GM19025 (cell line): ENCODE data around the gene KRTAP5-11.
"Not testable (repeated sequence)": the region's sequence is repeated elsewhere in the genome, so short reads cannot be mapped to it uniquely, and the experiment has no call there.

Experiments
- ATAC-seq: cut with Tn5 transposase; IDR thresholded peaks from one replicate; pipeline ENCODE4 v1.9.1; 2021; ENCODE audit warnings: mild to moderate bottlenecking, low read depth, moderate library complexity; ENCODE audit not compliant: unreplicated experiment

Gene KRTAP5-11

DNA sequence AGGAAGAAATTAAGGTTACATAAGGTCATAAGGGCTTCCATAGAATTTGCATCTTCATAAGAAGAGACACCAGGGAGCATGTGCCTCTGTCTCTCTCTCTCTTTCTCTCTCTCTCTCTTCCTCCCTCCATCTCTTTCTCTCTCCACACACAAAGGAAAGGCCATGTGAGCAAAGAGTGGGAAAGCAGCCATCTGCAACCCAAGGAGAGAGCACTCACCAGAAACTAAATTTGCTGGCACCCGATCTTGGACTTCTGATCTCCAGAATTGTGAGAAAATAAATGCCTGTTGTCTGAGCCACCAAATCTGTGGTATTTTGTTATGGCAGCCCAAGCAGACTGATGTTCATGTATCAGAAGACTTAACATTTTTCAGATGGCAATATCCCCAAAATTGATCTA, 23.7 kb downstream of the KRTAP5-11 start:
- no peak for ATAC-seq

DNA sequence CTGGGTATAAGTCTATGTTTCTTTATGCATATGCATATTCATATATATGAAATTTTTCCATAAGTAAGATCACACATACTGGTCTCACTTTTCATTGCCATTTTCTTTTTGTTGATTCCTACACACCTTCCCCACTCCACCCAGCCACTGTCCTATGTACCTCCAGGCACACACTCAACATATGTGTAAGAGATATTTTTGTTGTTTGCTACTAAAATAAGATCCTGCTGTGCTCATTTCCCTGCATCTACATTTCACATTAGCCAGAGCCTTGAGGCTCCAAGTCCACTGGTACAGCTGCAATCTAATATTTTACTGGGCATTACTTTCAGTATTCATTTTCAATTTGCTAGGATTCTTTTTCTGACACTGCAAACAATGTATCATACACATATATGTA, 25.4 kb downstream of the KRTAP5-11 start:
- ATAC-seq: no peak

DNA sequence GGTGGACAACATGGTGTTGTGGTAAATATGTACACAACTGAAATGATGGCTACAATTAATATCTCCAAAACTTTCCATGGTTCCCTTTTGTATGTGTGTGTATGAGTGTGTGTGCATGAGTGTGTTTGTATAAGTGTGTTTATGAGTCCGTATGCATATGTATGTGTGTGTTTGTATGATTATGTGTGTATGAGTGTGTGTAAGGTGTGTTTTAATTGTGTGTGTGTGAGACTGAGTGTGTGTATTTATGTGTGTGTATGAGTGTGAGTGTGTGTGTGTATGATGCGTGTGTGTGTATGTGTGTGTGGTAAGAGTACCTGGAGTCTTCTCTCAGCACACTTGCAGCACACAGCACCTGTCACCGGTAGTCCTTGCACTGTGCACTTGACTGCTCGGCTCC, 26.7 kb downstream of the KRTAP5-11 start:
- no peak for ATAC-seq

DNA sequence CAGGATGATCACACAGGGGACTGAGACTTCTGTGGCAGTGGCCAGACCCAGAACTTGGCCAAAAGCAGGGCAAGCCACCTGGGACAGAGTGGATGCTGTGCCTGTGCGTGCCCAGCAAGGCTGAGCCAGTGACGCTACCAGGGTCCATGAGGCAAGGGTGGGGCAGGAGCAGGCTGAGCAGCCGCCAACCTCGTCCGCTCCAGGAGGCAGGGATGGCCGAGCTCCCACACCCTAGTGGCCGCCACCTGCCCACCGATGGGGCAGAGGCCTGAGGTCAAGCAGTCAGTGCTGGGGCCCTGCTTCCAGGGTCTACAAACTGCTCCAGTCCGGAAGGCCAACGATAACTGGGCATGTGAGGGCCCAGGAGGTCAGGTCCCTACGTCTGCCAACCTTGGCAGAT, 27.2 kb downstream of the KRTAP5-11 start:
- ATAC-seq: no peak

DNA sequence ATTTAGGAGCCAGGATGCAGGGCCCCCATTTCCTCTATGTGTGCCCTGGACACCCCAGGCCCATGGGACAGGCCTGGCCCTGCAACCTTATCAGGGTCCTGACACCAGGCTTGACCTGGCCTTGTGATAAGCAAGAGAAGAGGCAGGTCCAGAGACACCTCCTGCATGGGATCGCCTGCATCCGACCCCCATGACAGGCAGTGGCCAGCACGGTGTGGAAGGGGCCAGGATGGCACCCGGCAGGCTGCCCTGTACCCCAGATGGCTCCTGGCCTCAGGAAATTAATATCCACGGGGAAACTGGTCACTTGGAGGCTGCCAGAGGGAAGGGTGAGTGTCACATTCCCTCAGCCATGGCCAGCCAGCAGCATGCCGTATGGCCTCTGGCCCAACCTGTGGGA, 27.7 kb downstream of the KRTAP5-11 start:
- no peak for ATAC-seq

DNA sequence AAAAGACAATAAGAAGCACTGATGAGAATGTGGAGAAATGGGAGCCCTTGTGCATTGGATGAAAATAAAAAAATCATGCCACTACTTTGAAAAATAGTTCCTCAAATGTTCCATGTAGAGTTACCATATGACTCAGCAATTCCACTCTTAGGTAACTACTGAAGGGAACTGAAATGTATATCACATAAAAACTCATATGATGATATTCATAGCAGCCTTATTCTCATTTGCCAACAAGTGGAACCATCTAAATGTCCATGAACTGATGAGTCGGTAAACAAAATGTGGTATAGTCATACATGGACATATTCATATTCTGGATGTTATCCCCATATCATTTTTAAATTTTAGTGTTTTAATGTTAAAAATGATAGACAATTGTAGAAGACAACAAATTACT, 31.0 kb downstream of the KRTAP5-11 start:
- no peak for ATAC-seq

DNA sequence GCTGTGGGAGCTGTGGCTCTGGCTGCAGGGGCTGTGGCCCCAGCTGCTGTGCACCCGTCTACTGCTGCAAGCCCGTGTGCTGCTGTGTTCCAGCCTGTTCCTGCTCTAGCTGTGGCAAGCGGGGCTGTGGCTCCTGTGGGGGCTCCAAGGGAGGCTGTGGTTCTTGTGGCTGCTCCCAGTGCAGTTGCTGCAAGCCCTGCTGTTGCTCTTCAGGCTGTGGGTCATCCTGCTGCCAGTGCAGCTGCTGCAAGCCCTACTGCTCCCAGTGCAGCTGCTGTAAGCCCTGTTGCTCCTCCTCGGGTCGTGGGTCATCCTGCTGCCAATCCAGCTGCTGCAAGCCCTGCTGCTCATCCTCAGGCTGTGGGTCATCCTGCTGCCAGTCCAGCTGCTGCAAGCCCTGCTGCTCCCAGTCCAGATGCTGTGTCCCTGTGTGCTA, 33.9 kb downstream of the KRTAP5-11 start:
- no peak for ATAC-seq

DNA sequence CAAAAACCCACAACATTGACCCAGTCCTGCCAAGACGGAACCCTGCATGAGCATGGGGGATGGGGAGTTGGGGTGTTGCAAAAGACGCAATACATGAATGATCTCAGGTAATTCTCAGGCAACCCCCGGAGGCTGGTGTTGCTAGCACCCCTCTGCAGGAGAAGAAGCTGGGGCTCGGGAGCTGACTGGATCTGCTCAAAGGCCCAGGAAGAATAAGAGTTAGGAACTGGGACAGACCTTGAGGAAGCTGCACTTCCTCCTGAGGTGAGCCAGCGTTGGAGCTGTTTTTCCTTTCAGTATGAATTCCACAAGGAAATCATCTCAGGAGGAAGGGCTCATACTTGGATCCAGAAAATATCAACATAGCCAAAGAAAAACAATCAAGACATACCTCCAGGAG, 34.6 kb downstream of the KRTAP5-11 start, which contains the start of gene KRTAP5-9:
KRTAP5-9 (plus strand) TSS at position 301 of the 400 bp plus-strand sequence. CDS start 238 bp downstream, outside the sequence.
- ATAC-seq: no peak

DNA sequence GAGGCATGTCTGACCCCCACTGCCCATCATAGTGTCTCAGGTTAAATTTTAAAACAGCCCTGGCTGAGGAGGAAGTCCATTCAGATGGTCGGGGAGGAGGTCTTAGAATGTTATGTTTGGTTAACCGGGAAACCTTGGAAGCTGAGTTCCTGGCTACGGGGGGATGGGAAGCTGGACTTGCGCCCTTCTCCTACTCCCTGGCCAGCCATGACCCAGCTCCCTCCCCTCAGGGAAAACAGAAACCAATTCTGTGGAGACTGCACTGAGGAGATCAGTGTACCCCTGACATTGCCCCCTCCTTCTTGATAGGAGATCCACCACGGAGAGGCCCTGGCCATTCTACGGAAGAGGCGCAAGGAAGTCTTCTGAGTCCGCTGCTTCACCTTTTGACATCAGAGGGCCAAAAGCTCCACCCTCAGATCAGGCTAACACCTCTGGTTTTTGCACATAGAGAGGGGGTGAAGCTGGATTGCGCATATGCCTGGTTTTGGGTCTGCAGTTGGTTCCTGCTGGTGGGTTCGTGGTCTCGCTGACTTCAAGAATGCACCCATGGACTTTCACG, 37.2 kb downstream of the KRTAP5-11 start:
- ATAC-seq: no peak

DNA sequence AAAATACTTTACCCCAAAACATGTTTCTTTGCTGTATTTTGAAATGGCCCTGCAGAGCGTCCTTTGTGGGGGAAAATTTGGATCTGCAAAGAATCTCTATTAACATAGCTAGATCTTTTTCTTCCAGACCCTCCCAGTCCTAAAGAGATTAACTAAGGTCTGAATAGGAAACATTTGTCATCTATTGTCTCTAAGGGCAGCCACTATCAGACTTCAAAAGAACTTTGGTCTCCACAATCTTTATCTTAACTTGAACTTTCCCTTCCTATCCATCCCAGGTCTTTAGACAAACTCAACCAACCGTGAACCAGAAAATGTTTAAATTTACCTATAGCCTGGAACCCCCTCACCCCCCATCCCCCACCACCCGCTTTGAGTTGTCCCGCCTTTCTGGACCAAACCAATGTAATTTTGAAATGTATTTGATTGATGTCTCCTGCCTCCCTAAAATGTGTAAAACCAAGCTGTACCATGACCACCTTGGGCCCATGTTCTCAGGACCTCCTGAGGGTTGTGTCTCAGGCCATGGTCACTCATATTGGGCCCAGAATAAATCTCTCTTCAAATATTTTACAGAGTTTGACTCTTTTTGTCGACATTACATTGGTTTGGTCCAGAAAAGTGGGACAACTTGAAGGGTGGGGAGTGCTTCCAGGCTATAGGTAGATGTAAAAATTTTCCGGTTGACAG, 38.0 kb downstream of the KRTAP5-11 start:
- no peak for ATAC-seq

DNA sequence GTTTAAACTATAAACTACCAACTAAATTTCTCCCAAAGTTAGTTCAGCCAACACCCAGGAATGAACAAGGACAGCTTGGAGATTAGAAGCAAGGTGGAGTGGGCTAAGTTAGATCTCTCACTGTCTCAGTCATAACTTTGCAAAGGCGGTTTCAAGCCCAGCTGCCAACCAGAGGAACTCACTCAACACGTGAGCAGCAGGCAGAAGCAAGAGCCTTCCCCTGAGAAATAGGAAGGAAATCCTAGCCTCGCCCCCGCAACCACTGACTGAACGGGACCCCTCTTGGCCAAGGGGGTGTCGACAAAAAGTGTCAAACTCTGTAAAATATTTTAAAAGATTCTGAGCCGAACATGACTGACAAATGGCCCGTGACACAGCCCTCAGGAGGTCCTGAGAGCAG, 38.8 kb downstream of the KRTAP5-11 start:
- ATAC-seq: no peak

DNA sequence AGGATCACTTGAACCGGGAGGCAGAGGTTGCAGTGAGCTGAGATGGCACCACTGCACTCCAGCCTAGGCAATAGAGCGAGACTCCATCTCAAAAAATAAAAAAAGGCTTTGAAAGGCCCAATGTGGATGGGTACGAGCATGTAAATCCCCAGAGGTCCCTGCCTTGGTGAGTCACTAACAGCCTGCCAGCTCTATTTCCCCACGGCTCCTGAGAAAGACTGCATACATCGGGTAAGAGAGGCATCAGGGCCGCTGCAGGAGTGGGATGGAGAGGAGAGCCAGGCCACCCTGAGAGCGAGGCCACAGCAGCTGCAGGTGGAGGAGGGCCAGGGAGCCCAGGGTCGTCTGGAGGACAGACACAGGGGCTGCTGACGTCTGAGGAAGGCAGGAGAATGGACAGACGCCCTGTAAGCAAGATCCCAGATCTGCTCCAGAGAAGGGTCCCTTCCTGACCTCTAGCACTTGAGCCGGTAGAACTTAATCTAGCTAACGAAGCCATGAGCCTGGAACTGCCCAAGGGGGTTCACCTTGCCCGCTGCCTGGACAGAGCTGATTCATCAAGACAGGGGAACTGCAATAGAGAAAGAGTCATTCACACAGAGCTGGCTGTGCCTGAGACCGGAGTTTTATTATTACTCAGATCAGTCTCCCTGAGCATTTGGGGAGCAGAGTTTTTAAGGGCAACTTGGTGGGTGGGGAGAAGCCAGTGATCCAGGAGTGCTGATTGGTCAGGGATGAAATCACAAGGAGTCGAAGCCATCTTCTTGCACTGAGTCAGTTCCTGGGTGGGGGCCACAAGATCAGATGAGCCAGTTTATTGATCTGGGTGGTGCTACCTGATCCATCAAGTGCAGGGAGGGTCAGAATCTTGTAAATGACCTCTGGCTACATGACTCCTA, 39.5 kb downstream of the KRTAP5-11 start:
- ATAC-seq: no peak

DNA sequence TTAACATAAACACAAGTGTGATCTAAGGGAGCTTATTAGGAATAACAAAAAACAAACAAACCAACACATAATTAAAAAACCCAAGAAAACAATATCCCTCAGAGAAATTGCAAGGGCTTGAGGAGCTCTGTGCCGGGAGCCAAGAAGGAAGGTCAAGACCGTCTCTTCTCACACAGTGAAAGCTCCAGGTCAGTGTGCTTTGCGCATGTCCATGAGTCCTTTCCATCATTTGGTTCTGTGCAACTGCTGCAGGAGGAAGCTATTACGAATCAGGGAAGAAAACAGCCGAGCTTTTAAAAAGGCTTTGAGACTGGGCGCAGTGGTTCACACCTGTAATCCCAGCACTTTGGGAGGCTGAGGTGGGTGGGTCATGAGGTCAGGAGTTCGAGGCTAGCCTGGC, 40.3 kb downstream of the KRTAP5-11 start:
- no peak for ATAC-seq

DNA sequence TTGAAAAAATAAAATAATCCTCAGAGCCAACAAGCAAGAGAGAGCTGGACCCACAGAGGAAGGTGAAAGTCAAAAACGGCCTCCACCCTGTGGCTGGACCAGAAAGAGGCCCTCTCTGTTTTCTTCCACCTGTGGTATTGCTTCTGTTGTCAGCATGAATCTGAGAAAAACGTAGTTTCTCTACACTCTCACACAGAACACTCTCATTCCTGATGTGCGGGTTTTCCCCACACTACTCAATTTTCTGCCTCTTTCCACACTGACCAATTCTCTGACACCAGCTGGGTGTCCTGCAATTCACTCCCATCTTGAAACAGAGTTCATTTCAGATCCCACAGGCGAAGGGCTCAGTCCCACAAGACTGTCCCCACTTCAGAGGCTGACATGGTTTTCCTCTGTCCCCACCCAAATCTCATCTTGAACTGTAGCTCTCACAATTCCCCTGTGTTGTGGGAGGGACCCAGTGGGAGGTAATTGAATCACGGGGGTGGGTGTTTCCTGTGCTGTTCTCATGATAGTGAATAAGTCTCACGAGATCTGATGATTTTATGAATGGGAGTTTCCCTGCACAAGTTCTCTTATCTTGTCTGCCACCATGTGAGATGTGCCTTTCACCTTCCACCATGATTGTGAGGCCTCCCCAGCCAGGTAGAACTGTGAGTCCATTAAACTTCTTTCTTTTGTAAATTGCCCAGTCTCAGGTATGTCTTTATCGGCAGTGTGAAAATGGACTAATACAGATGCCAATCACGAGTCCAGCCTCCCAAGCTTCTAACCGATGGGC, 42.0 kb downstream of the KRTAP5-11 start:
- ATAC-seq: not testable (repeated sequence)

DNA sequence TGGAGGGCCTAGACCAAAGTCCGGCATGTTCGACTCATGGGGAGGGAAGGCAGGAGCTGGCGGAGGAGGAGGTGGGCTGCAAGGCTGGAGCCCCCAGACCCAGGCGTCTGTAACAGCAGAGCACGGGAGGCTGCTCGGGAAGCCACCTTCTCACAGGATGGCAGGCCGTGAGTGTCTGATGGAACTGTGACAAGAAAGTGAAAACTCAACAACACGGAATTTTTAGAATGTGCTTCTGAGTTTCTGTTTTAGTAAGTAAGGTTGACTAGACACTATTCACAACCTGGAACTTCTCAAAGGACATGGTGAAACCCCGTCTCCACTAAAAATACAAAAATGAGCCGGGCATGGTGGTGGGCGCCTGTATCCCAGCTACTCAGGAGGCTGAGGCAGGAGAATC, 42.7 kb downstream of the KRTAP5-11 start:
- ATAC-seq: not testable (repeated sequence)

DNA sequence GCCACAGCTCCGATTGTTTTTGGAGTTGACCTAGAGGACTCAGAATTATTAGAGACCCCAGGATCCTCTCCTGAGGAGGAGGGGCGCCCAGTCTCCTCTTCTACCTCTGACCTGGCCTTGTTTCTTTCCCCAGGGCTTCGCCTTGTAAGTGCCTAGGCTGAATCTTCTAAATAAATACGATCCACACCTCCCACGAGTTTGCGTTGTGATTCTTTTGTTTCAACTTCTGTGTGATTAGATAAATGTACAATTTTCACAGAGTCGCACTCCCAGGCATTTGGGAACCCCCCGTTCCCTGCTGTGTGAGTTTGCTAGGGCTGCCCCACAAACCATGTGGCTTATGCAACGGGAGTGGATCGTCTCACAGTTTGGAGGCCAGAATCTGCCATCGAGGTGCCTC, 43.7 kb downstream of the KRTAP5-11 start:
- no peak for ATAC-seq

DNA sequence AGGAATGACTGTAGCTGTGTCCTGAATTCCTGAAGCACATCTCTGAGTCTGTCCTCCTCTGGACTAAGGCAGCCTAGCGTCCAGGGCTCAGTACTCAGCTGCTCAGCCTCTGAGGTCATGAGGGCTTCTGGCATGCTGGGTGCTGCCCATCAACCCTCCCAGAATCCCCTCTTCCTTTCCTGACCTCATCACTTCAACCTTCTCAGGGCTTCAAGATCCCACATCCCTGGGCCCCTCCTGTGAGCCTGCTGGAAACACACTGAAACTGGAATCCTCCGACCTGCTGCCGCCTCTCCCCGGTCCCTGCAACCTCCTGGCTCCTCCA, 44.0 kb downstream of the KRTAP5-11 start:
- ATAC-seq: no peak

DNA sequence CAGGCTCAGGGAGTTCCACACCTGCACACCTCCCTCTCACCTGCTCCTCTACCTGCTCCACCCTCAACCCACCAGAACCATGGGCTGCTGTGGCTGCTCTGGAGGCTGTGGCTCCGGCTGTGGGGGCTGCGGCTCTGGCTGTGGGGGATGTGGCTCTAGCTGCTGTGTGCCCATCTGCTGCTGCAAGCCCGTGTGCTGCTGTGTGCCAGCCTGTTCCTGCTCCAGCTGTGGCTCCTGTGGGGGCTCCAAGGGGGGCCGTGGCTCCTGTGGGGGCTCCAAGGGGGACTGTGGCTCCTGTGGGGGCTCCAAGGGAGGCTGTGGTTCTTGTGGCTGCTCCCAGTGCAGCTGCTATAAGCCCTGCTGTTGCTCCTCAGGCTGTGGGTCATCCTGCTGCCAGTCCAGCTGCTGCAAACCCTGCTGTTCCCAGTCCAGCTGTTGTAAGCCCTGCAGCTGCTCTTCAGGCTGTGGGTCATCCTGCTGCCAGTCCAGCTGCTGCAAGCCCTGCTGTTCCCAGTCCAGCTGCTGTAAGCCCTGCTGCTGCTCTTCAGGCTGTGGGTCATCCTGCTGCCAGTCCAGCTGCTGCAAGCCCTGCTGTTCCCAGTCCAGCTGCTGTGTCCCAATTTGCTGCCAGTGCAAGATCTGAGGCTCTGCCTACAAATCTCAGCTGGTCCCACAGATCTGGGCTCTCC, 44.6 kb downstream of the KRTAP5-11 start, which contains the start of gene KRTAP5-8:
KRTAP5-8 (plus strand) TSS at position 49 of the 689 bp plus-strand sequence; CDS start at position 80, 31 bp downstream.
- ATAC-seq: not testable (repeated sequence)

DNA sequence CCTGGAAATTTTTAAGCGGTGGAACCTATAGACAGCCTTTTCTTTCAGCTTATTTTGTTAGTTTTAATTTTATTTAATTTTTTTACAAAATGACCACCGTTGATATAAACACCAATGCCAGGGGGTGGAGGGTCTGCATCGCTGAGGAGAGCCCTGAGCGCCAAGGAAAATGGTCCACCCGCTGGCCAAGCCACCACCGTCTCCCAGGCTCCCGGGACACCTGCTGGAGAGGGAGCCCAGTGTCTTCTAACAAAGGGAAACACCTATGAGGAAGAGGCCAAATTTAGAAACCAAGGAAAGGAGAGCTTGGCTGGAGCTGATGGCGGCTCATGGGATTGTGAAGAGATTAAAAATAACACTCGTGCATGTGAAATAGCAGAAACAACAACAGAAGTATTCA, 45.1 kb downstream of the KRTAP5-11 start:
- ATAC-seq: no peak

DNA sequence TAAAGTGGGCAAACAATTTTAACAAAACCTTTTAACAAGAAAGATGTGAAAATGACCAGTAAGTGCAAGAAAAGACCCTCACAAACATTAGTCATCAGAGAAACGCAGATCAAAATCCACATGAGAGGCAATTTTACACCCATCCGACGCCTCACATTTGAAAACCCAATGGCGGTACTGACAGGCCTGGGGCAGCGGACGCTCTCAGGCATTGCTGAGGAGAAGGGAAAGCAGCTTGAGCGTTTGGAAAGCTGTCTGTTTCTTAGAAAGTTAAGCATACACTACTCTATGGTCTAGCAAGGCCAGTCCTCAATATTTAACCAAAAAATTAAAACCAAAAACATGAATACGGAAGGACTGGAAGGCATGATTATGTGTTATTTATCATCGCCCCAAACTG, 46.9 kb downstream of the KRTAP5-11 start:
- ATAC-seq: no peak
